Esophagus muscularis mucosa (tissue), 4 donors: ENCODE results near the gene GOLGA3.

ENCODE experiments used
- CTCF ChIP-seq, 3 experiments: fragments of 200-600 bp in 2 of 3; fragments of 450-650 bp in 1 of 3; sonication (generic) in 2 of 3; IDR thresholded peaks; one replicate each; pipeline ENCODE4 v1.5.1; 2017 to 2019; ENCODE audit warnings: antibody characterized with exemption in 3 of 3, mild to moderate bottlenecking in 2 of 3, moderate library complexity in 1 of 3
- EP300 ChIP-seq: sonication (generic); formaldehyde crosslinking; IDR thresholded peaks from one replicate; pipeline ENCODE4 v1.6.1; 2017; ENCODE audit warnings: antibody characterized with exemption
- POLR2A ChIP-seq: fragments of 450-650 bp; IDR thresholded peaks from one replicate; pipeline ENCODE4 v1.6.1; 2017; ENCODE audit warnings: antibody characterized with exemption, moderate library complexity, mild to moderate bottlenecking, low read depth
- POLR2AphosphoS5 ChIP-seq, 2 donors: sonication (generic); formaldehyde crosslinking; IDR thresholded peaks; one replicate each; pipeline ENCODE4 v1.6.1; 2017; ENCODE audit warnings: antibody characterized with exemption in 2 of 2

GRCh38 chr12:132747896-132748295, 80.8 kb downstream of the GOLGA3 start:
- TF ChIP-seq CTCF (IDR thresholded peaks at IDR 0.05) = no peak
- TF ChIP-seq POLR2AphosphoS5 (IDR thresholded peaks at IDR 0.05) = no peak
- no peak for TF ChIP-seq POLR2A
- no peak for TF ChIP-seq EP300
